ENCODE measurements around the gene CCSER1. TPM values are rescaled to one million over a fixed set of nuclear protein-coding genes. Genes with fewer than 3 reads are reported as not detected.
A peak's percentile ranks its signal among the peaks of the same experiment; 100 is the strongest.

Gene CCSER1
- total RNA-seq, 6 donors from 2014 or later: 4.4 to 26.1 (median 13.8) TPM

- no peaks in the 10 kb centered on the region for H3K36me3 ChIP-seq
- no peaks in the 10 kb centered on the region for H3K27me3 ChIP-seq
- H3K27ac ChIP-seq: no peak overlapping the region
- ATAC-seq (ENCODE audit: low FRiP score in 2 of 2) (no peak), DNase-seq (no peak)
- peaks cover 0 to 18% (median 2%) of the 10 kb centered on the region in 4 donors for H3K9me3 ChIP-seq
- no peak overlapping the region for H3K4me3 ChIP-seq
- no peak for TF ChIP-seq POLR2A (IDR thresholded peaks at IDR 0.05)
- no peak for TF ChIP-seq POLR2AphosphoS5 (IDR thresholded peaks at IDR 0.05)
- TF ChIP-seq EP300 (IDR thresholded peaks at IDR 0.05): no peak
- no peak for TF ChIP-seq CTCF (IDR thresholded peaks at IDR 0.05)
- H3K4me1 ChIP-seq: no peaks in the 10 kb centered on the region
Measured at GRCh38 chr4:91513326-91513725, 1386.1 kb downstream of the CCSER1 start.

- H3K27me3 ChIP-seq: no peaks in the 10 kb centered on the region
- ATAC-seq (ENCODE audit: low FRiP score in 2 of 2) (peak; percentile 16 to 73), DNase-seq (no peak)
- no peak overlapping the region for H3K27ac ChIP-seq
- H3K9me3 ChIP-seq: peaks cover 0 to 9% (median 3%) of the 10 kb centered on the region in 4 donors
- TF ChIP-seq POLR2AphosphoS5 (IDR thresholded peaks at IDR 0.05): no peak
- TF ChIP-seq POLR2A (IDR thresholded peaks at IDR 0.05): no peak
- no peak for TF ChIP-seq EP300 (IDR thresholded peaks at IDR 0.05)
- TF ChIP-seq CTCF (IDR thresholded peaks at IDR 0.05): no peak
- no peaks in the 10 kb centered on the region for H3K4me1 ChIP-seq
- 82 to 88% methylated on average over 5 to 6 of the region's 6 CpGs for WGBS, 2 donors
- H3K4me3 ChIP-seq: no peak overlapping the region
- H3K36me3 ChIP-seq: no peaks in the 10 kb centered on the region
Measured at GRCh38 chr4:91519155-91519554, 1392.0 kb downstream of the CCSER1 start.

DNA sequence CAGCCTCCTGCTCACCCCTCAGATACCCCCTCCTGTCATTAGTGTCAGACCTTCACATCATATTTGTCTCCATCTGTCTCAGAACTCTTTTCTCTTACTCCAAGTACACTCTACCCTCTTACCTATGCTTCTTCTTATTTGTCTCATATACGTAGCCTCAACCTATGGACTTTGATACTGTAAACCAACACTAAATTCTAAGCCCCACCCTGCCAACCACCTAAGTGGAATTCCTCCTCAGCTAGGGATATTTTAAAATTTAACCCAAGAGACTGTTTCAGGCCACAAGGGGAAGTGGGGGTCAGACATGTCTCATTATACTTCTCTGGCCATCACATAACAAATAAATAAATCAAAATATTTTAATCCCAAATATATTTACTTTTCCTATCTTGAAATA, 1398.4 kb downstream of the CCSER1 start:
- no peak for TF ChIP-seq POLR2AphosphoS5 (IDR thresholded peaks at IDR 0.05)
- TF ChIP-seq POLR2A (IDR thresholded peaks at IDR 0.05): no peak
- H3K4me1 ChIP-seq: no peaks in the 10 kb centered on the region
- WGBS, 2 donors: 74 to 79% methylated on average over 1 of the region's 1 CpG
- peaks cover 0 to 7% (median 0%) of the 10 kb centered on the region in 4 donors for H3K9me3 ChIP-seq
- no peak overlapping the region for H3K27ac ChIP-seq
- DNase-seq: no peak
- ATAC-seq (ENCODE audit: low FRiP score in 2 of 2): no peak
- H3K36me3 ChIP-seq: no peaks in the 10 kb centered on the region
- H3K27me3 ChIP-seq: no peaks in the 10 kb centered on the region
- no peak overlapping the region for H3K4me3 ChIP-seq

DNA sequence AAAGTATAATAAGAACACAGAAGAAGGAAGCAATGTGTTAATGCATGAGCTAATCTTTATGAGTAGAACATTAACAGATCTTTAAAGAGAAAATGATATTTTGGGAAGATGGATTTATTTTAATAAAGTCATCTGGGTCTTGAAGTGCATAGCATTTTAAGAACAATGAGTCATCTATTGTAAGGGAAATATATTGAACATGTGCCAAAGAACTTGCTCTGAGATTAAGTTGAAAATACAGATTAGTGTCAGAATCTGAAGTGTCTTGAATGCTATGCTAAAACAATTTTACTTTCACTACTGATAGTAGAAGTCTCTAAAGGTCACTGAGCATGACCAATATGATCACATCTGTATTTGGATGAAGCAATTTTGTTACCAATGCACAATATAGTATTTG, 1399.9 kb downstream of the CCSER1 start:
- DNase-seq (no peak), ATAC-seq (ENCODE audit: low FRiP score in 2 of 2) (no peak)
- Histone ChIP-seq H3K4me1 (no peaks in the 10 kb centered on the region), H3K4me3 (no peak overlapping the region), H3K27me3 (no peaks in the 10 kb centered on the region), H3K9me3 (no peaks in the 10 kb centered on the region), H3K36me3 (no peaks in the 10 kb centered on the region), H3K27ac (no peak overlapping the region)
- TF ChIP-seq POLR2A (IDR thresholded peaks at IDR 0.05) (no peak), CTCF (IDR thresholded peaks at IDR 0.05) (no peak), EP300 (IDR thresholded peaks at IDR 0.05) (no peak), POLR2AphosphoS5 (IDR thresholded peaks at IDR 0.05) (no peak)

DNA sequence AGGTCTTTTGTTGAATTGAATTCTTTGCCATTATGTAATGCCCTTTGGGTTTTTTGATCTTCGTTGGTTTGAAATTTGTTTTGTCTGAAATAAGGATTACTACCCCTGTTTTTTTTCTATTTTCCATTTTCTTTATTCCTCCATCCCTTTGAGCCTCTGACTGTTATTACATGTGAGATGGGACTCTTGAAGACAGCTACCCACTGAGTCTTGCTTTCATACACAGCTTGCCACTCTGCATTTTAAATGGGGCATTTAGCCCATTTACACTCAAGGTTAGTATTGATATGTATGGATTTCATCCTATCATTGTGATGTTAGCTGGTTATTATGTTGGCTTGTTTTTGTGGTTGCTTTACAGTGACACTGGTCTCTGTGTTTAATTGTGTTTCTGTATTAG, 1440.4 kb downstream of the CCSER1 start:
- no peaks in the 10 kb centered on the region for H3K4me1 ChIP-seq
- no peaks in the 10 kb centered on the region for H3K36me3 ChIP-seq
- H3K4me3 ChIP-seq: no peak overlapping the region
- no peak for DNase-seq
- peaks cover 0 to 9% (median 6%) of the 10 kb centered on the region in 4 donors for H3K9me3 ChIP-seq
- no peaks in the 10 kb centered on the region for H3K27me3 ChIP-seq
- H3K27ac ChIP-seq: no peak overlapping the region
- TF ChIP-seq POLR2AphosphoS5 (IDR thresholded peaks at IDR 0.05): no peak
- TF ChIP-seq CTCF (IDR thresholded peaks at IDR 0.05): no peak
- TF ChIP-seq EP300 (IDR thresholded peaks at IDR 0.05): no peak
- no peak for TF ChIP-seq POLR2A (IDR thresholded peaks at IDR 0.05)
- WGBS, 2 donors: 29 to 36% methylated on average over 1 of the region's 1 CpG
- no peak for ATAC-seq (ENCODE audit: low FRiP score in 2 of 2)

Data from upper lobe of left lung (tissue), 6 donors.